22Rv1 (cell line): ENCODE data around the gene FAM227B.

Source experiments
- H3K27ac ChIP-seq: fragments of 450-650 bp; 2 replicates; pipeline ENCODE4 v1.5.1; 2017
- ZFX ChIP-seq: fragments of 450-650 bp; IDR thresholded peaks from 2 replicates; pipeline ENCODE4 v1.6.1; 2017; ENCODE audit warnings: antibody characterized with exemption, borderline replicate concordance
- TF ChIP-seq, protein P1 (sequence below): fragments of 450-650 bp; IDR thresholded peaks from 2 replicates; pipeline ENCODE4 v1.5.1; 2017; ENCODE audit warnings: mild to moderate bottlenecking

FAM227B gene

DNA sequence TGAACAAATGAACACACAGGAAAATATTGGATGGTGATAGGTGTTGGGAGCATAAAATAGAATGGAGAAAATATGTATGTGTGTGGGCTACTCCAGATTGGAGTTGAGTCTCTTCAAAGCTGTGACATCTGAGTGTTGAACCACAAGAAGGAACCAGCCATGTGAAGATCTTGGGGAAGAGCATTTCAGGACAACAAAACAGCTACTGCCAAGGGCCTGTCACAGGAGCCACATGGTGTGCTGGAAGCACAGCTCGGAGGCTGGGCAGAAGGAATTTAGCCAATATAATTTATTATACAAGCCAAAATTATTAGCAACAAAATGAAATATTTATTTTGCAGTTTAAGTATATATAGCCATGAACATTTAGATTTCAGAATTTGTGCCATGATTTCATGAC lies 305.9 kb downstream of the FAM227B start:
- TF ChIP-seq ZFX, result no peak
- no peak overlapping the region for H3K27ac ChIP-seq

DNA sequence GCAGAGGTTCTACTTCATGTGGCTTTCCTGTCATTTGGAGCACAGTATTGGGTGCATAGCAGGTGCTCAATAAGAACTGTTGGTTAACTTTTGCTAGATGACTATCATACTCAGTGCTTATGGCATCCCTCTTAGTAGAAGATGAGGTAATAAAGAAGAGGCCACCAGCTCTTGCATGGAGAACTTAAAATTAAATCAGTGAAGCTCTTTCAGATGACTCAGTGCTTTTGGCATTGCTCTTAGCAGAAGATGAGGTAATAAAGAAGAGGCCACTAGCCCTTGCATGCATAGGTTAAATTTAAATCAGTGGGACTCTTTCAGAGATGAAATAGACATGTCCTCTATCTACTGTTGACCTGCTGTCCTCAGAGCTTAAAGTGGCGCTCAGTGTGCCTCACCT lies 307.0 kb downstream of the FAM227B start:
- no peak for TF ChIP-seq ZFX
- TF ChIP-seq, protein P1, sequence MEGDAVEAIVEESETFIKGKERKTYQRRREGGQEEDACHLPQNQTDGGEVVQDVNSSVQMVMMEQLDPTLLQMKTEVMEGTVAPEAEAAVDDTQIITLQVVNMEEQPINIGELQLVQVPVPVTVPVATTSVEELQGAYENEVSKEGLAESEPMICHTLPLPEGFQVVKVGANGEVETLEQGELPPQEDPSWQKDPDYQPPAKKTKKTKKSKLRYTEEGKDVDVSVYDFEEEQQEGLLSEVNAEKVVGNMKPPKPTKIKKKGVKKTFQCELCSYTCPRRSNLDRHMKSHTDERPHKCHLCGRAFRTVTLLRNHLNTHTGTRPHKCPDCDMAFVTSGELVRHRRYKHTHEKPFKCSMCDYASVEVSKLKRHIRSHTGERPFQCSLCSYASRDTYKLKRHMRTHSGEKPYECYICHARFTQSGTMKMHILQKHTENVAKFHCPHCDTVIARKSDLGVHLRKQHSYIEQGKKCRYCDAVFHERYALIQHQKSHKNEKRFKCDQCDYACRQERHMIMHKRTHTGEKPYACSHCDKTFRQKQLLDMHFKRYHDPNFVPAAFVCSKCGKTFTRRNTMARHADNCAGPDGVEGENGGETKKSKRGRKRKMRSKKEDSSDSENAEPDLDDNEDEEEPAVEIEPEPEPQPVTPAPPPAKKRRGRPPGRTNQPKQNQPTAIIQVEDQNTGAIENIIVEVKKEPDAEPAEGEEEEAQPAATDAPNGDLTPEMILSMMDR, result no peak
- no peak overlapping the region for H3K27ac ChIP-seq

DNA sequence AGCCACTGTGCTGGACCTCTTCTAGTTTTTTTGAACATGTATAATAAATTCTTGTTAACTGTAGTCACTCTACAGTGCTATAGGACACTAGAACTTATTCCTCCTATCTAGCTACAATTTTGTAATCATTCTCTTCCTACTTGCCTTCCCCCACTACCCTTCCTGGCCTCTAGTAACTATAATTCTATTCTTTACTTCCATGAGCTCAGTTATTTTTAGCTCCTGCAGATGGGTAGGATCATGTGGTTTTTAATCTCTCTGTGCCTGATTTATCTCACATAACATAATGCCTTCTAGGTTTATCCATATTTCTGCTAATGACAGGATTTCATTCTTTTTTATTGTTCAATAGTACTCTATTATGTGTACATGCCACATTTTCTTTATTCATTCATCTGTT lies 310.7 kb downstream of the FAM227B start:
- H3K27ac ChIP-seq, result no peak overlapping the region
- no peak for TF ChIP-seq ZFX
- TF ChIP-seq, protein P1, result no peak

DNA sequence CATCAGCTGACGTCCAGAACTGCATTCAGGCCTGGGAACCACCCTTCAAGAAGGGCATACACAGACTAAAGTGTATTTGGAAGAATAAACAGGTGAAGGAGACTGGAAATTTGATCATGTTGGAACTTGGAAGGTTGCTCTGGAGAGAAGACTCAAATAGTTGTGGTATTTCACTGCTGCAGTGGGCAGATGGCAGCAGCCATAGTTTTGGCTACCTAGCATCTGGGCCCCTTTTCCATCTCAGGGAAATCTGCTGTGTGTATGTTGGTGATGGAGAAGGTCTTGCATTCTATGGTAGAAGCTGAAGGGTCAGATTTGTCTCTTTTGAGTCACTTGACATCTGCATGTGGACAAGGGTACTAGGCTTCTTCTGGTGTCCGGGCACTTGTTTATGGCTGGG lies 311.9 kb downstream of the FAM227B start:
- no peak for TF ChIP-seq ZFX
- TF ChIP-seq, protein P1, result no peak
- H3K27ac ChIP-seq, result no peak overlapping the region

DNA sequence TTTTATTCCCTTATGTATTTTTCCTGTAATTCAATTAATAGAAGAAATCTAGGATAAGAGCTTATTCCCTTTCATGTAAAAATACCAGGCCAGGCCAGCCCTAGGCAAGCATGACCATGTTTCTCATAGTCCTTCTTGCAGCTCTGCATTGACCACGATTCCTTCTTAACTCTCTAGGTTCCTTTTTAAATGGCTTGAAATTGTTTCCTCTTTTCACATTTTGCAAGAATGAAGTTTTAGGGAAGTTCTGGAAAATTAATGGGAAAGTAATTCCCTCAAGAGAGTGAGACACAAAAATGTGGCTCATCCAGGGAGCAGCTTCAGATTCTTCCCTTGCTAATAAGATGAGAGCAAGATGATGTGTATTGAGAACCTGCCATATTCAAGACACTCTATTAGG lies 314.1 kb downstream of the FAM227B start:
- no peak overlapping the region for H3K27ac ChIP-seq
- TF ChIP-seq ZFX, result no peak
- TF ChIP-seq, protein P1, result no peak

DNA sequence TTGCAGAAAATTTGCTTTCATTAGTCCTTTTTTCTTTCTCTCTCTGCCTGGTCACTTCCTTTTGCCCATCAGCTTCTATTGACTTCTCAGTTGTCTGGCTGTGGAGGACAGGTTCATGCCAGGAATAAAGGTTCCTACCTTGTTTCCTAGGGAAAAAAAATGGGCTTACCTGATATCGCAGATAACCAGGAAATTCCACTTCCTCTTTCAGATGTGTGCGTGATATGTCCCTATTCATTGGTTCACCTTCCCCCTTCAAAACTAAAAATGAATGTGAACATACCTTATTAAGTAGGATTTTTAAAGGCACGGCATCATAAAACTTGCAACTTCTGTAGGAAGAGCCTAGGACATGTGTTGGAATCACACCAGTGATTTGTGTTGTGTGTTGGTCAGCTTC lies 317.6 kb downstream of the FAM227B start:
- TF ChIP-seq, protein P1, result no peak
- no peak for TF ChIP-seq ZFX
- H3K27ac ChIP-seq, result no peak overlapping the region

DNA sequence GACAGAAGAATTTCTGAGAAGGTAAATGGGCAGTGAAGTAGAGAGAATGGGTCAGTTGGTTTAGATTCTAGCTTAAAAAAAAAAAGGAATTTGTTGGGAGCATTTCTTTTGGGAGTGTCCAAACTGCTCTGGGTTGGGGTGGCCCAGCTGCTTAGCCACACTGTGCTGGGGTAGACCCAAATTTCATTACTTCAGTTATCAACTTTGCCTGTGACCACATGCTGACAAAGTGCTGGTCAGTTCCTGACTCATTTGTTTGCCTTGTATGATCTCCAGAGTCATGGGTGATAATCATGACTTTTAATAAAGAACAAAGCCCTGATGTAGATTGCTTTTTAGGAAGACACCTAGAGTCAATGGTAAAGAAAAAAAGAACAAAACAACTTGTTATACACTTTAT lies 319.1 kb downstream of the FAM227B start:
- no peak for TF ChIP-seq ZFX
- TF ChIP-seq, protein P1, result no peak
- H3K27ac ChIP-seq, result no peak overlapping the region

DNA sequence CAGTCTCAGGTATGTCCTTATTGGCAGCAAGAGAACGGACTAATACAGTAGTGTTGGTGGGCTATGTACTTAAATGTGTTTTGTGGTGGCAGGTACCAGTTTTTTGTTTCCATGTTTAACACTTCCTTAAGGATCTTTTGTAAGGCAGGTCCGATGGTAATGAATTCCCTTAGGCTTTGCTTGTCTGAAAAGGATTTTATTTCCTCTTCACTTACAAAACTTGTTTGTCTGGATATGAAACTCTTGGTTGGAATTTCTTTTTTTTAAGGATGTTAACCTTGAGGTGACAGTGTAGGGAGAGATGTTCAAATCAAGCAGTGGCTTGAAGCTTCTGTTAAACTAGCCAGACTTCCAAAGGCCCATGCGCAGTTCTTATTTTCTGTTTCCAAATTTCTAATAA lies 319.8 kb downstream of the FAM227B start:
- TF ChIP-seq, protein P1, result no peak
- no peak for TF ChIP-seq ZFX
- H3K27ac ChIP-seq, result no peak overlapping the region
